Stimulated activated CD4-positive, alpha-beta T cell treated with anti-CD3 and anti-CD28 coated beads, Interleukin-4, amount 100 ng/mL, for 1 hour (primary cell): ENCODE results near the gene SPTAN1.
"Not testable (repeated sequence)": the region's sequence is repeated elsewhere in the genome, so short reads cannot be mapped to it uniquely, and the experiment has no call there.

Source experiments
- DNase-seq: peaks from one replicate; pipeline ENCODE4 v3.0.0-alpha.2; 2020

SPTAN1 gene

DNA sequence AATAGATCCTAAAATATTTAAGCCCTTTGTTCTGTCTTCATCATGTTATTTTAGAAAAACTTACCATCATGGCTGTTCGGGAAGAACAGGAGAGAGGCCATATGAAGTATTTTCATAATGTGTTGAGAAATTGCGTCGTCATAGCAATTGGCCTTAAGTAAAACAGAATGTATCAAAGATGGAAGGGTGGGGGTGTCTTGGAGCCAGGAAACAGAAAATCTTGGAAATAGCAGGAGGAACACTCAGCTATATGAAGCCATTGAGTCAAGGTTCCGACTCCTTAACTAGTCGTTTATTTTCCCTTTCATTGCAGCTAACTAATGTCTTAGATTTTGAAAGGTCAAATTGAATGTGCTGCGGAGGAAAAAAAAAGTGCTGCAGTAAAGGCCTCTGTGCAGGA is 1.3 kb downstream of the SPTAN1 start:
- DNase-seq: no peak

- DNase-seq: peak; percentile 21
Observed at GRCh38 chr9:128554155-128554862, 1.9 kb downstream of the SPTAN1 start.

DNA sequence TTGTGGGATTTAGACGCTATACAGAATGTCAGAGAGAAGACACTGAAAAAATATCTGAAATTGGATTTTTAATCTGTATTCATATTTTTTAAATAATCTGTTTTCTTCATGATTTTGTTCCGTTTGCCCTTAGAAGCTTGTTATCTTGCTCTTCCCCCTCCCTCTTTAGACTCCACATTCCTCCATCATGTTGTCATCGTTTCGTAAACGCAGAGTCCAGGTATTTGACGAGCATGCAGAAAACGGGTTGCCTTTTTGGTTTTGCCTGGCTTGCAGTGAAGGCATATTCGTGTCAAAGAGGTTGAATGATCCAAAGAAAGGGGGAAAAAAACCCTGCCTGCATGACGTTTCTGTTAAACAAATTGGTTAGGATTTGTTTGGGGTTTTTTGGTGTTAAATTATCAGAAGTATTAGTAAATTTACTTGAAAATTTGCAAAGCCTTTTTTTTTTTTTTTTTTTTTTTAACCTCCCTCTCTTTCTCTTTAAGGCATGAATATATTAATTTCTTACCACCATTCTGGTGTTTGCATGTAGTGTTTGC is 2.9 kb downstream of the SPTAN1 start:
- DNase-seq: no peak

- no peak for DNase-seq
Observed at GRCh38 chr9:128556276-128556675, 3.9 kb downstream of the SPTAN1 start.

DNA sequence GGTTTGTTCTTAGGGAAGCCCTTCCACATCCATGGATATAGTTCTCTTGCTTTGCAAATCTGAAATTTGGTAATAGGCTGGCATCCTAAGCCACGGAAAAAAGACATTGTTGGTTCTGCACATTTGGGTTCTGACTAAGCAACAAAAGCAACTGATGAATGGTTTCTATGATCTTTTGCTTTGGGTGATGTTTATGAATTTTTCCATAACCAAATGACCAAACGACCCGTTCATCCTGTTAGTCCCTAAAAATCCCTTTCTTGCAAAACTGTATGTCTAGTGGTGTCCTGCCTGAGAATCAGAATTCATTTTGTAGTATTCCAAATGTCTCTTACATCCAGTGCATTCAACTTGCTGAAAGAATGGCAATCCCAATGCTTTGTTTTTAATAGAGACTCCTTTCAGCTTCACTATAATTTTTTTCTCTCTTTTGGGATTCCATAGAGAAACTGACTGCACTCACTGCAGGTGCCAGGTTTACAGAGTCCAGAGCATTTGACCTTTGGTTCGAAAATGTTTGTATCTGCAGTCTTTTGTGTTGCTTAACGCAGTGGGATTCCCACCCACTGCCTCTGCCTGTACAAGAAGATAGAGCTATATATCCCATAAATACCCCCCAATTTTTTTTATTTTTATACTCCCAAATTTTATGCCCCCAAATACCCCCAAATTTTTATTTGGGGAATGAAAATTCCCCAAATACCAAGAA is 4.7 kb downstream of the SPTAN1 start:
- DNase-seq: no peak

GRCh38 chr9:128558431-128559310 is 6.3 kb downstream of the SPTAN1 start:
- peak; percentile 23 for DNase-seq

DNA sequence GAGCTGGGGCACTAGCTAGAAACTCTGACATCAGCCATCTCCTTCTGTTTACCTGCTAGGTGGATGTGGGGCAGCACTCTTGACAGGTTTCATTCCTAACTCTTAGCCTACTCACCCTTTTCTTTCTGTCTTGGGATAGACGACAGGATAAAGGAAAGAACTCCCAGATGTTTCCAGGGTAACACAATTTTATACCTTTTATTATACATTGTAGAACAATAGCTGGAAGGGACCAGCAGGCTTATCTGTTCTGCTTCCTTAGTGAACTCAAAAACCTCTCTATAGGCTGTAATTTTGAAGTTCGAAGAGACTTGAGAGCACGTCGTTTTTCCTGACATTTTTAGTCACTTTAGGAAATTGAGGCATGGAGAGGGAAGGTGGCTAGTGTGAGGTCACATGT is 13.2 kb downstream of the SPTAN1 start:
- DNase-seq: no peak

GRCh38 chr9:128568470-128569078 is 16.2 kb downstream of the SPTAN1 start:
- DNase-seq: no peak

GRCh38 chr9:128575469-128575868 is 23.1 kb downstream of the SPTAN1 start:
- no peak for DNase-seq

DNA sequence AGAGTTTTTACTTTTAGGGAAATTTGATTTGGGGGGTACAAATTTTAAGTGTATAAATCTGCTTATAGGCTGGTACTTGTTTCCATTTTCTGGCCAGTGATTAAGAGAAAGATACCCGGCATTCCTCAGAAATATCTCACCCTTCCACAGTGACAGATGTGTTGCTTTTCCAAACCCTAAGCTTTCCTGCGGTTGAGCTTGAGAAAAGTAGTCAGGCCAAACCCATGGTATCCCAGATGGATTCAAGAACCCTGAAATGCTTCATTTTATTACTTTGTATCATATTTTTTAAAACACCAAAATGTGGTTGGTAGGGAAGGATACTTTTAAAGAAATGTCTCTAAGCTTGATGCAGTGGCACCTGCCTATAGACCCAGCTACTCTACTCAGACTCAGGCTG is 23.5 kb downstream of the SPTAN1 start:
- no peak for DNase-seq

- no peak for DNase-seq
Observed at GRCh38 chr9:128577206-128577605, 24.8 kb downstream of the SPTAN1 start.

GRCh38 chr9:128579194-128579593 is 26.8 kb downstream of the SPTAN1 start:
- no peak for DNase-seq

DNA sequence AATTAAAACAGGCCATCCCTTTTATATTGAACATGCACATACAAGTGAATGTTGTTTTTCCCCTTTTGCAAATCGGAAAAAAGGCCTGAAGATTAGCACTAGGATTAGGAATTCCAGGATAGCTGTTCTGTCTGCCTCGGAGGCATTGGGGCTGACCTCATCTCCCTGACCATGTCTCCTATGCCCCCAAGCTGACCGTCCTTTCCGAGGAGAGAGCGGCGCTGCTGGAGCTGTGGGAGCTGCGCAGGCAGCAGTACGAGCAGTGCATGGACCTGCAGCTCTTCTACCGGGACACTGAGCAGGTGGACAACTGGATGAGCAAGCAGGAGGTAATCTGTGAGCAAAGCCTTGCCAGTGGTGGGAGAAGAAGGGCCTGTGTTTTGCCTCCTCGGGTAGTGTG is 28.3 kb downstream of the SPTAN1 start:
- no peak for DNase-seq

DNA sequence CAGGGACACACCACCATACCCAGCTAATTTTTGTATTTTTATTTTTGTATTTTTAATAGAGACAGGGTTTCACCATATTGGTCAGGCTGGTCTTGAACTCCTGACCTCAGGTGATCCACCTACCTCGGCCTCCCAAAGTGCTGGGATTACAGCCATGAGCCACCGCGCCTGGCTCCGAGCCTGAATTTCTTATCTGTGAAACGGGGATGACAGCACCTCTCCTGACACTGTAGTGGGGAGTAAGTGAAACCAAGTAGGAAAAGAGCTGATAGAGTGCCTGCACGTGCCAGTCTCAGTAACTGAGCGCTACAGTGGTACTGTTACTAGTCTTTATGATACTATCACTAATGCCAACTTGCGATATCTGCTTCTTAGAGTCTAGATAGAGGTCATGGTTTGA is 32.8 kb downstream of the SPTAN1 start:
- not testable (repeated sequence) for DNase-seq

DNA sequence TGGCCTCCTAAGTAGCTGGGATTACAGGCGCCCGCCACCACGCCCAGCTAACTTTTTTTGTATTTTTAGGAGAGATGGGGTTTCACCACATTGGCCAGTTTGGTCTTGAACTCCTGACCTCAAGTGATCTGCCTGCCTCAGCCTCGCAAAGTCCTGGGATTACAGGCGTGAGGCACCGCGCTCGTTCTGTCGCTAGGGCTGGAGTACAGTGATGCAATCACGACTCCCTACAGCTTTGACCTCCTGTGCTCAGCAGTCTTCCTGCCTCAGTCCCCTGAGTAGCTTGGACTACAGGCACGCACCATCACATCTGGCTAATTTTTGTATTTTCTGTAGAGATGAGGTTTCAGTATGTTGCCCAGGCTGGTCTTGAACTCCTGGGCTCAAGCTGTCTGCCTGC is 34.5 kb downstream of the SPTAN1 start:
- not testable (repeated sequence) for DNase-seq

GRCh38 chr9:128587453-128587852 is 35.1 kb downstream of the SPTAN1 start:
- peak; percentile 49 for DNase-seq

DNA sequence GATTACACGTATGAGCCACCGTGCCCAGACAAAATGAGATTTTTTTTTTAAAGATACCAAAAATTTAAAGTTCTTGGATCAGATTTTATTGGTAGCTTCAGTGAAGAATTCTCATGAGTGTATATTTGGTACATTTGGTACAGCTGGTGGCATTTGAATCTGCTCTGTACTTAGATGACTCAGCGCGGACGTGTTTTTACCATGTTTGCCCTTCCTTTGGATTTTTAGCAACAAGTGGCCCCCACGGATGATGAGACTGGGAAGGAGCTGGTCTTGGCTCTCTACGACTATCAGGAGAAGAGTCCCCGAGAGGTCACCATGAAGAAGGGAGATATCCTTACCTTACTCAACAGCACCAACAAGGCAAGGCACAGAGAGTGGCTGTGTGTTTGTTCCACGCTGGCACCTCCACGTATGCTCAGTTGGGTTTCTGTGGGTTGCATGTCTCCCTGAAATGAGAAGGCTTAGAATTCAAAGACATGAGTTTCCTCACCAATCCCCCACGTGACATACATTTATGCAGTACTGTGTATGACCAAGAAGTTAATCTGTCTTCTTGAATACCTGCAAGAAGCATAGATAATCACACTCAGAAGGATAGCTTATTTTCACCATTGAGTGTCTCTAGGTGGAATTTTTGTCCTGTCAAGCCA is 36.3 kb downstream of the SPTAN1 start:
- DNase-seq: no peak

DNA sequence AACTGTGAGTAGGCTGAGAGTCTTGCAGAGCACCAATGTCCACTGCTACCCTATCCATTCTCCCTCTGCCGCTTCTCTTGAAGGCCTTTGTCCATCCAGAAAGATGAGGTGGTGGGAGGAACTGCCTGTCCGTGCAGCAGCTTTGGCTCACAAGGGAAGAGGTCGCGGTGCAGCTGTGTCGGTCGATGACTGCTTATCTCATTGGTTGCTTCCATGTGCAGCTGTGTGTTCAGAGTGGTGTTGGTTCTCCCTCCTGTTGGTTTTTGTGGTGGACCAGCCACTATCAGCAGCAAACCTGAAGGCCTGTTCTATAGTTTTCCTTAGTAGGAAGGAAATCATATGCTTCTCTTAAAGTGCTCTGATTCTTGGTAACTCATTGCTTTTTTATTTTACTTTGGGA is 40.7 kb downstream of the SPTAN1 start:
- no peak for DNase-seq

GRCh38 chr9:128593856-128594255 is 41.5 kb downstream of the SPTAN1 start:
- DNase-seq: no peak

GRCh38 chr9:128595471-128595870 is 43.1 kb downstream of the SPTAN1 start:
- no peak for DNase-seq

DNA sequence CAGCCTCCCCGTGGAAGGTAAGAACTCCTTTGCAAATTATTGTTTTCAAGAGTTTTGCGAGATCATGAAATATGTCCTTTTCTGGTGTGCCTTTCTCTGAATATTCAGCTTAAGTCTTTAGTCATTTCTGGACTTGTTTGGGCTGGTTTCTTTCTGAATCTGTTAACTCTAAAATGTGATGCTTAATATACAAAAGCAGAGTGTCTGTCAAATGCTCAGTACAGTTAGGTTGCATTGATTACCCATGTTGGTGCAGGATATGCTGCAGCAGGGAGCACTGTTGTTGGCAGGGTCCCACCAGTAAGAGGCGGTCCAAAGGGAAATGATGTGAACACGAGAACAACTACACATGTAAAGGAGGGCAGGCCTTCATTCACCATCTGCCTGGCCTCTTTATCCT is 47.7 kb downstream of the SPTAN1 start:
- no peak for DNase-seq

DNA sequence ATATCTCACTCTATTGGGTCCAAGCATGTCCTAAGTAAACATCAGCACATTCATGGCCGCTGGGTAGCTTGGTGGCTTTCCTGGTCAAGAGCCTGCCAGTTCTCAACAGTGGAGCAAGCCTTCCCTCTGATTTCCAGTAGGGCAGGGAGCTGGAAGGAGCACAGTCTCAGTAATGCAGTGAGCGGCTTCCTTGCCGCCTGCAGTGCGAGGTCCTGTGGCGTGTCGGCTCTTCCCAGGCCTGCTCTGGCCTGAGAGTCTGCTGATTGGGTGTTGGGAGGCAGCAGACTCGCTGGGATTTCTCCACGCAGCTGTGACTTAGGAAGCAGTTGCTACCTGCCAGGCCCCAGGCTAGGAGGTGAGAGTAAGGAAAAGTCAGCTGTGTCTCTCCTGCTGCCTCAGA is 51.3 kb downstream of the SPTAN1 start:
- no peak for DNase-seq
